Suppressor macrophage treated with lipopolysaccharide for 1 hour (primary cell): ENCODE data around the gene WWOX.

ENCODE experiments used
- DNase-seq, 3 donors: peaks; one replicate each; pipeline ENCODE4 v3.0.0-alpha.2; 2020 to 2022

WWOX gene

DNA sequence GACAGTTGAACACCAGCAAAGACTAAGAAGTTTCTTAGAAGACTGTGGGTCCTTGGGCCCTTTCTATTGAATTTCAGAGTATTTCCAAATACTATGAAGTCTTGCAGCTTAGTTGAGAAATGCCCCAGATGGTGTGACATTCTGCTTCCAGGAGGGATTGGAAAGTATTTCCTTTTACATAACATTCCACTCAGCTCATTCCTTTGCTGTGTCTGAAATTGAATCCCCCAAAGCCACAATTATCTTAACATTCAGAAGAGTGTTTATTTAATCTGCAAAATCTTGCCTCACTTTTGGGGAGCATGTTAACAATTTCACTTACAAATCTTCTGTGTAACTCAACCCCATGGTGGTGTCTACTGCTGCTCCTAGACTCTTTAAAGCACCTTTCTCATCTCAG lies 307.7 kb downstream of the WWOX start:
- DNase-seq, result no peak

DNA sequence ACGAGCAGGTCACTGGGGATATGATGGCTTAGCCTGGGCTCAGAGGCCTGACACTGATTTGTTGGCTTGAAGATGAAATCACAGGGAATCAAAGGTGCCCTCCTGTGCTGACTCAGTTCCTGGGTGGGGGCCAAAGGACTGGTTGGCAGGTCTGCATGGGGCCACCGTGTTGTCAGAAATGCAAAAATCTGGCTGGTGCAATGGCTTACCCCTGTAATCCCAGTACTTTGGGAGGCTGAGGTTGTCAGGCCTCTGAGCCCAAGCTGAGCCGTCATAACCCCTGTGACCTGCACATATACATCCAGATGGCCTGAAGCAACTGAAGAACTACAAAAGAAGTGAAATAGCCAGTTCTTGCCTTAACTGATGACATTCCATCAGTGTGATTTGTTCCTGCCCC lies 314.2 kb downstream of the WWOX start:
- DNase-seq, result no peak

DNA sequence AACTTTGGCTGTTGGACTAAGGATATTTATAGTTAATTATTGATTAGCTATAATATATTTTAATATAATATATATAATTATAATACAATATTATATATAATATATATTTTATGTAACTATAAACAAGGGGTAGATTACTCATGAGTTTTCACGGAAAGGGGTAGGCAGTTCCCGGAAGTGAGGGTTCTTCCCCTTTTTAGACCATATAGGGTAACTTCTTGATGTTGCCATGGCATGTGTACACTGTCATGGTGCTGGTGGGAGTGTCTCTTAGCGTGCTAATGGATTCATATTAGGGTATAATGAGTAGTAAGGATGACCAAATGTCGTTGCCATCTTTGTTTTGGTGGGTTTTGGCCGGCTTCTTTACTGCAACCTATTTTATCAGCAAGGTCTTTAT lies 315.6 kb downstream of the WWOX start:
- DNase-seq, result no peak

DNA sequence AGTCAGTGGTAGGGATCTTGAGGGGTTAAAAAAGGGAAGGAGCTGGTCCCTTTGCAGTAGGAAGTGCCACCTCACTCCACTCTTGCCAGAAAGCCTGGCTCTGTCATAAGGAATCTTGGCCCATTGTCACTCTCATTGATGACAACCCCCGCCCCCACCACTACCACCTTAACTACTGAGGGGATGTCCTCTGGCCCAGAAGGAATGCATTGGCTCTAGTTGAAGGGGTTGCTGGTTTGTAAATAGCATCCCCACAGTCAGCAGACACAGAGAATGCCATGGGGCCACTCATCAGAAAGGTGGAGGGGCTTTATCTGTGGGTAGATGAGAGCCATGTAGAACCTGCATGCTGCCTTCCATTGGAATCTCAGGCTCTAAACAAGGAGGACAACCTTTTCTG lies 316.2 kb downstream of the WWOX start:
- no peak for DNase-seq

GRCh38 chr16:78416400-78416799 lies 316.9 kb downstream of the WWOX start:
- no peak for DNase-seq

DNA sequence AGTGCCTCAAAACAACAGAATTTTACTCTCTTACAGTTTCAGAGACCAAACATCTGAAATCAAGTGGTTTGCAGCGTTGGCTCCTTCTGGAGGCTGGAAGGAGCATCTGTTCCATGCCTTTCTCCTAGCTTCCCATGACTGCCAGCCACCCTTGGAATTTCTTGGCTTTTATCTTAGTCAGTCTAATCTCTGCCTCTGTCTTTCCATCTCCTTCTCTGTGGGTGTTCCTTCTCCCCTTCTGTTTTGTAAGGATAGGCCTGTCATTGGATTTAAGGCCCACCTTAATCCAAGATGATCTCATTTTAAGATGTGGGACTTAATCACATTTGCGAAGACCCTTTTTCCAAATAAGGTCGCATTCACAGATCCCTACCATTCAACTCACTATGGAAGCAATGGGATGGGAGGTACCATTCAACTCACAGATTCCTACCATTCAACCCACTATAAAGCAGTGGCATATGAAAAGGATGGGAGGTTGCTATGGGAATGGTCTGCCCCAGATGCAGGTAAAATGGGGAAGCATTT lies 321.8 kb downstream of the WWOX start:
- no peak for DNase-seq

DNA sequence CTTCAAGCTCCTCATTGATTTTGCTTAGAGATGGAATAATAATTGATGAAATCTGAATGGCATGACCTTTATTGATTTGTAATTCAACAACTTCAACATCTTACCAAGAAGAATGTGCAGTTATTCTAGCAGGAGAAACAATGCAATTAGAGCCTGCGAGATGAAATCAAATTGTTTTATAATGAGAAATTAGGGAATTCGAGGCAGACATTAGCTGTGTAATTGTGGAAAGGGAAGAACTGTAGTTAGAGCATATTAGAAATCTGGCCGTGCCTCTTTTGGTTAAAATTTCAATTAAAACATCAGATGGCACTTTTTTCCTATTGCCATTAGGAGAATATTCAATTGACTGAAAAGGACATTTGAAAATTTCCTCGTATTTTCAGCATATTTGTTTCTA lies 325.8 kb downstream of the WWOX start:
- DNase-seq, result no peak

- DNase-seq, result no peak
These were observed 326.5 kb downstream of the WWOX start for GRCh38 chr16:78425891-78426510.

DNA sequence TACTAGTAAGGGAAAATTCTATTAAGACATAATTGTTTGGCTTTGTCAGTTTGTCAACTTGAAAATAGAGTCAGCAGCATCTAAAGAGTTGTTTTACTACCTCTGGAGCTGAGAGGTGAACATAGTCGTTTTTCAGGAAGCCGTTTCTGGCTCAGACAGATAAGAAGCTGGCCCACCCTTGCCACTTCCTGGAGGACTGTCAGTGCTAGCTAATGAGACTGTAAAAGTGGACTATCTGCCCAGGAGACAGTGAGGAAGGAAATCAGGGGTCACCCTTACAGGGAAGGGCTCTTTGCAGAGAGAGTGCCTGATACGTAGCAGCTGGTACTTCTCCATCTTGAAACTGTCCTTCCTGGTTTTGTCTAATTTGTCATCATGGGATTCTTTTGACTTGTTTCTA lies 328.7 kb downstream of the WWOX start:
- no peak for DNase-seq

GRCh38 chr16:78430281-78430680 lies 330.8 kb downstream of the WWOX start:
- no peak for DNase-seq

DNA sequence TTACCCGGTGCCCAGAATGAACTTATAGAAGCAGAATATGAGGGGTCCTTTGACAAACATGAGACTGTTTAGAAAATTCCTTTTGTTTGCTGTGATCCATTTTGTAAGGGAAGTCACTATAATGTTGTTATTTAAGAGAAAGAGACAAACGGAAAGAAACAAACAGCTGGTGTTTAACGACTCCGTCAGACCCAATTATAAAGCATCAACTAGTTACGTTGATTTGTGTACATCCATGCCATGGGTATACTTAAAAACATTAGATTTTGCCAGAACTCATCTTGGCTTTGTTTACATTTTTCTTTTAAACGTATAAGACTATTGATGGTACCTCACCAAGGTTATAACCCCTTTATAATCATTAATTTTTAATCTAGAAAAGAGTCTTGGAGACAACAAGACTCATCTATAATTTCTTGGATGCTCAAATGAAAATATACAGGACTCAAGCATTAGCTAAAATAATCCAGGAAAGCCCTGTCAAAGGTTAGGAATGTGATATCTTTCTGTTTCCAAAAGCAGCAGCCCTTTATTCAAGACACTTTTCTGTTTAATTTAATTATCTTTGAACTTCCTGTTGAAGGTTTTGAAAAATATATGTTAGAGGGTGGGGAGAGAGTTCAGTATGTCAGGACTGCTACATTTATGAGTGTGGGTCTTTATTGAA lies 331.7 kb downstream of the WWOX start:
- no peak for DNase-seq

DNA sequence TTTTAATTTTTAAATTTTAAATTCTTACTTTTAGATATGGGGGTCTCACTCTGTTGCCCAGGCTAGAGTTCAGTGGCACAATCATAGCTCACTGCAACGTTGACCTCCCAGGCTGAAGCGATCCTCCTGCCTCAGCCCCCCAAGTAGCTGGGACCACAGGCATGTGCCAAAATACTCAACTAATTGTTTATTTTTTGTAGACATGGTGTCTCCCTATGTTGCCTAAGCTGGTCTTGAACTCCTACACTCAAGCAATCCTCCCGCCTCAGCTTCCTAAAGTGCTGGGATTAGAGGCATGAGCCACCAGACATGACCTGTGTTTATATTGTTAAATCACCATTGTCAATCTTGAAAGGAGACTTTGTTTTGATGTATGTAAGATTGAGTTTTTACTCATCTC lies 332.2 kb downstream of the WWOX start:
- no peak for DNase-seq

DNA sequence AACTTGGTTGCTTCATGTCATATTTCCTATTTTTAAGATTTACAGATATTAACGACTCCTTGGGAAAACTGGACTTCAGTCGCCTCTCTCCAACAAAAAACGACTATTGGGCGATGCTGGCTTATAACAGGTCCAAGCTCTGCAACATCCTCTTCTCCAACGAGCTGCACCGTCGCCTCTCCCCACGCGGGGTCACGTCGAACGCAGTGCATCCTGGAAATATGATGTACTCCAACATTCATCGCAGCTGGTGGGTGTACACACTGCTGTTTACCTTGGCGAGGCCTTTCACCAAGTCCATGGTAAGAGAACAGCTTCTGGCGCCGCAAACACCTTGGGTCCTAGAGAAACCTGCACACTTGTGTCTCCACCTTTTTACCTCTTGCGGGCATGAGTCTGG lies 333.0 kb downstream of the WWOX start:
- DNase-seq, result no peak

DNA sequence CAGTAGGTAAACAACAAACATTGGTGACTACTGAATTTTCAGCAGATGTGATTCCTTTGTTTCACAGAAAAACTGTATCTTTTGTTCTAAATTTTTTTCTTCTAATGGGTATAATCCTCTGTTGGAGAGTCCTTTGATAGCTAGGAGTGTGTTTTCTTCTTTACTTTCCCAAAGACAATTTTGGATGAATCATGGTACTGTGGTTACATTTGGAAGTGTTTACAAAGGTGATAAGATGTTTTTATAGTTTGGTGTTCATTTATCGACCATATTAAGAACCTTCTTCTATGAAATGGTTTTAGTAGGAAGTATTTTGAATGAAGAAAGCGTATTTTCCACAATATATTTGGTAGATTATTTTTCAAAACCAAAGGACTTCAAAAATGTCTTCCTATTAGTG lies 333.7 kb downstream of the WWOX start:
- no peak for DNase-seq

GRCh38 chr16:78434401-78434800 lies 334.9 kb downstream of the WWOX start:
- no peak for DNase-seq

DNA sequence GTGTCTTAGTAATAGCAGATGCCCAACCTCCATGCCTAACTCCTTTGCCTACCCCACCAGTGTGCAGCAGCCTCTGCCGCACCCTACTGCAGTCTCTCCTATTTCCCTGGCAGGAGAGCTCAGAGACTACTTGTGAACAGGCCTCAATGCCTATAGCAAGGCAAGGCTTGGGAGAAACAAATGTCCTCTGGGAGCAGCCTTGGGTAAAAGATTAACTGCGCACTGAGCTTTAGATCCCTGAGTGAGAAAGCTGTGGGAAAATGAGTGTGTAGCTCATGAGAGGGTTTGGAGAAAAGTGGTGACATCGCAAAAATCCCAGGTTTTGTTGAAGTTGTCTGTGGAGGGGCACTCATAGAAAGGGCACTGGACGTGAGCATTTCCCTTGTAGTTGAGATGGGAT lies 335.8 kb downstream of the WWOX start:
- no peak for DNase-seq

GRCh38 chr16:78436023-78436422 lies 336.6 kb downstream of the WWOX start:
- DNase-seq, result no peak

GRCh38 chr16:78436846-78437245 lies 337.4 kb downstream of the WWOX start:
- DNase-seq, result no peak

DNA sequence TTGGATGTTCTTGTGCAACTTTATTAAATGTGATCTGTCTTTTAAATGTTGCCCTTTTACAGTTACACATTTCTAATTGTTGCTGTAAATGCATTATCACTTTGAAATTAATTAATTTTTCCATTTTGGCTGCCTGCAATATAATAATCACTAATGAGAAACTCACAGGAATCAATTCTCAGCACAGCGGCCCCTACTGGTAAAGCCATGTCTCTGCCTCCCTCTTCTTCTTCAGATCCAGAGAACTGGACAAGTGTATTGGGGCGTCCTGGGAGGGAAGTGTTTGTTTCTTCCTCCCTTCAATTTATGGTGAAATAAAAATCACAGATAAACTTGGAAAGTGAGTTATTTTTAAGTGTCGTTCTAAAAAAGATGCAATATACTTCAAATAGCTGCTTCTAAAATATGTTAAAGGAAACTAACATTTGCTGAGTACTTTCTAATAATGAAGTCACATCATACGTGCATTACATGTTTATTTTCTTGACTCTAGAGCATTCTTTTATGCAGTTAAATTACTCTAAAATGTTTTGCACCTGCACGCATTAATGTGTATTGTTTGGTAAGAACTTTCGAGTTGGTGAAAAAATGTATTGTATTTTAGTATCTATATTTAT lies 338.0 kb downstream of the WWOX start:
- DNase-seq, result peak; percentile 42 to 65 (median 61)

- DNase-seq, result no peak
These were observed 338.8 kb downstream of the WWOX start for GRCh38 chr16:78438219-78438618.

GRCh38 chr16:78438632-78439031 lies 339.2 kb downstream of the WWOX start:
- no peak for DNase-seq

DNA sequence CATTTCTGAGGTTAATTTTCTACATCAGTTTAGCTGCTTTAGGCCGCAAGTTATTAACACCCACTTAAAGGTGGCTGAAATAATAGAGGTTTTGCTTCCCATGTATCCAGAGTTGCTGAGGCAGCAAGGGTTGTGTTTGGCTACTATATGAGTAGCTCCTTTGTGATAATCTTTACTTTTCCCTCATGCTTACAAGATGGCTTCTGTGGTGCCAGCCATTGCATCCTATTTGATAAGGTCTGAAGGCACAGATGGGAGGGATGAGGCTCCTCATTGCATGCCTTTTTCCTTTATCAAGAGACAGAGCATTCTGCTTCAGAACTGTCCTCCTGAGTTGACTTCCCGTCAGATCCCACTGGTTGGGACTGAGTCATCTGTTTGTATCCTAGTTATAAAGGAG lies 340.2 kb downstream of the WWOX start:
- no peak for DNase-seq

DNA sequence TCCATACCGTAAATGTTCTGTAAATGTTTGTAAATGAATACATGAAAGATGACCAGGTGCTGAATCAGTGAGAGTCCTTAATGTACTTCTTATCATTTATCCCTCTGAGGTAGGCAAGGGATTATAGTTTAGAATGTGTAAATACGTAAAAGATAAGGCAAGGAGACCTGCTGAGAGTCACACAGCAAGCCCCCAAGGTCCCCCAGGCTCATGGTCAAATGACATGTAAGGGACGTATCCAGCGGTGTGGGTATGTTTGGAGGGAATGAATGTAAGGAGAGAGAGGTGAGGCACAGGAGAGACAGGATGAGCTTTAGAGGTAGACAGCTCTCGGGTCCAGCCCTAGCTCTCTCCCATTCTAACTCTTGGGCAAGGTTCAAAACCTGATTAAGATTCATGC lies 341.8 kb downstream of the WWOX start:
- no peak for DNase-seq
